Spleen (tissue), 7 donors: Measurements from ENCODE around the gene SYF2.

Experiments
- POLR2A ChIP-seq, 3 donors: fragments of 450-650 bp; IDR thresholded peaks; one replicate each; pipeline ENCODE4 v1.5.1; 2017; ENCODE audit warnings: antibody characterized with exemption in 3 of 3, mild to moderate bottlenecking in 1 of 3
- TF ChIP-seq, protein P1 (sequence below), 11 experiments: fragments of 200-600 bp in 7 of 11; fragments of 450-650 bp in 4 of 11; sonication (generic) in 4 of 11; IDR thresholded peaks in 8 of 11; conservative IDR thresholded peaks in 3 of 11; 1 replicate in 7 of 11; 2 replicates in 4 of 11; pipeline versions ENCODE4 v1.4.0 to v1.8.0; 2016 to 2021; ENCODE audit warnings: antibody characterized with exemption in 11 of 11, inconsistent platforms in 4 of 11, mild to moderate bottlenecking in 1 of 11
- donor health status: DM: no; HTN: no; CAD: no; lungs with moderate emphysema.
- donor health status: DM: no; HTN: no; CAD: no.
- donor health status: DM: no; HTN: no; CAD: no.

DNA sequence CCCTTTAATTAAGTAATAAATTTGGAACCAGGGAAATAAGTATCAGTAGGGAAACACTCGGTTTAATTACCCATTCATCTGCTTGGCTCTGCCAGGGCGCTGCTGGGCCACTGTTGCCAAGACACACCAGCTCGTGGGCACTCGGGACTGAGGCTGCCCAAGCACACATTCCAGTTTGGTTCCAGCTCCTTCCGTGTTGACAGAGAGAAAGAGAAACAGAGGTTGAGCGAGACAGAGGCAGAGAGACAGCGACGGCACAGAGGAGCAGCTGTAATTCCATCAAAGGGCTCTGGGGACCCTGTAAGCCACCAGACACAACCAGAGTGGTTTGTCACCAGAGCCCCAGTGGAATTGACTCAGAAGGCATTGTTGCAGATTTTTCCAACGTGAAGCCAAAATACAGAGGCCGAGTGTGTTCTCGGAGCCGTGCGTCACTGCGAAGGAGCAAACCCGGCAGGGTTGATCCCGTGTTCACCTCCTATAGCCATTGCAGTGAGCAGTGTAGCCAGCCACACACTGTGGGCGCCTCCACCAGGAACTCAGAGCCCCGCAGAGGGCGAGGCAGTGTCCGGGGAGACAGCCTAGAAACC is 33.5 kb downstream of the SYF2 start:
- TF ChIP-seq POLR2A (IDR thresholded peaks at IDR 0.05) = no peak
- TF ChIP-seq, protein P1, sequence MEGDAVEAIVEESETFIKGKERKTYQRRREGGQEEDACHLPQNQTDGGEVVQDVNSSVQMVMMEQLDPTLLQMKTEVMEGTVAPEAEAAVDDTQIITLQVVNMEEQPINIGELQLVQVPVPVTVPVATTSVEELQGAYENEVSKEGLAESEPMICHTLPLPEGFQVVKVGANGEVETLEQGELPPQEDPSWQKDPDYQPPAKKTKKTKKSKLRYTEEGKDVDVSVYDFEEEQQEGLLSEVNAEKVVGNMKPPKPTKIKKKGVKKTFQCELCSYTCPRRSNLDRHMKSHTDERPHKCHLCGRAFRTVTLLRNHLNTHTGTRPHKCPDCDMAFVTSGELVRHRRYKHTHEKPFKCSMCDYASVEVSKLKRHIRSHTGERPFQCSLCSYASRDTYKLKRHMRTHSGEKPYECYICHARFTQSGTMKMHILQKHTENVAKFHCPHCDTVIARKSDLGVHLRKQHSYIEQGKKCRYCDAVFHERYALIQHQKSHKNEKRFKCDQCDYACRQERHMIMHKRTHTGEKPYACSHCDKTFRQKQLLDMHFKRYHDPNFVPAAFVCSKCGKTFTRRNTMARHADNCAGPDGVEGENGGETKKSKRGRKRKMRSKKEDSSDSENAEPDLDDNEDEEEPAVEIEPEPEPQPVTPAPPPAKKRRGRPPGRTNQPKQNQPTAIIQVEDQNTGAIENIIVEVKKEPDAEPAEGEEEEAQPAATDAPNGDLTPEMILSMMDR (IDR thresholded peaks at IDR 0.05 in 8 of 11, conservative IDR thresholded peaks at IDR 0.05 in 3 of 11) = no peak
